T-helper 22 cell (primary cell): ENCODE measurements around the gene NACC2.
A peak's percentile ranks its signal among the peaks of the same experiment; 100 is the strongest.

Experiments
- DNase-seq: peaks from one replicate; pipeline ENCODE4 v3.0.0-alpha.2; 2020; ENCODE audit warnings: low read depth

Gene NACC2

DNA sequence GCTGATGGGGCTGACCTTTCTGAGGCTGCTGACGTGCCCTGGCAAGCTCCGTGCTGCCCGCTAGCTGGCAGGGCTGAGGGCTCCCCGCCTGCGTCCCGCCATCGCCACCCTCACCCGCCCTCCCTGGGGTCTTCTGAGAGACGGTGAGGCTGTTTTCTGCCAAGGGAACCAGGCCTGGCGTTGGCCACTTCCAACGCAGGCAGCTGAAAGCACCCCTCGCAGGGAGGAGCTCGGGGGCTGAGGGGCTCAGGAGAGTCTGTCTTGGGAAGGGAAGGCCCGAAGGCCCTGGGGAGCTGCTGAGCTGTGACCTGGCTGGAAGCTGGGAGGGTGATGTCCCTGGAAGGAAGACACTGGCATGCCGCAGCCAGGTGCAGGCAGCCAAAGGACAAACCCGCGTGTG lies 33.3 kb upstream of the NACC2 start:
- no peak for DNase-seq

DNA sequence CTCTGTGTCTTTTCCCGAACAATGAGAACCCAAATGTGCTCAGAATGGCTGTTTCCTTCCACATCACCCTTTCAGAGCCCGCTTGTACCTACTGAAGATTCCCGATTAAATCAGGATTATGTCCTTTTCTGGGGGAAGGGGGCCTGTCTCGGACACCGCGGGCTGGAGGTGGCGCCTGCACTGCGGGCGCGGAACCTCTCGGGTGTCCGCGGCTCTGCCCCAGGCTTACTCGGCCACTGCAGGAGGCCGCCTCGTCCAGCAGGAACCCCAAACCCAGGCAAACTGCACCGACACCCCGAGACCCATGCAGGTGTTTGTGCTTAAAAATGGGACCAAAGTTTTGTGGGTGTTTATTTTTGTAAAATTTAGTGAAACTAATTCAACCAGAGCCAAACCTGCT lies 32.2 kb upstream of the NACC2 start:
- no peak for DNase-seq

DNA sequence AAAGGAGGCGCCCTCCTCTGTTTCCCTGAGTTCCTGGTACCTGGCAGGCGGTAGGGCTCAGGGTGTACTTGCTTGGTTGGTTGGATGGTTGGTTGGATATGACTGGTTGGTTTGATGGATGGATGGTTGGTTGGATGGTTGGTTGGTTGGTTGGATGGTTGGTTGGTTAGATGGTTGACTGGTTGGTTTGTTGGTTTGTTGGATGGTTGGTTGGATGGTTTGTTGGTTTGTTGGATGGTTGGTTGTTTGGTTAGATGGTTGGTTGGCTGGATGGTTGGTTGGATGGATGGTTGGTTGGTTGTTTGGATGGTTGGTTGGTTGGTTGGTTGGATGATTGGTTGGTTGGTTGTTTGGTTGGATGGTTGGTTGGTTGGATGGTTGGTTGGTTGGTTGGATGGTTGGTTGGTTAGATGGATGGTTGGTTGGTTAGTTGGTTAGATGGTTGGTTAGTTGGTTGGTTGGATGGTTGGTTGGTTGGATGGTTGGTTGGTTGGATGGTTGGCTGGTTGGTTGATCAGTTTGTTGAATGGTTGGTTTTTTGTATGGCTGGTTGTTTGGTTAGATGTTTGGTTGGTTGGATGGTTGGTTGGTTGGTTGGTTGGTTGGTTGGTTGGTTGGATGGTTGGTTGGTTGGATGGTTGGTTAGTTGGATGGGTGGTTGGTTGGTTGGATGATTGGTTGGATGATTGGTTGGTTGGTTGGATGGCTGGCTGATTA lies 30.0 kb upstream of the NACC2 start:
- DNase-seq: no peak

DNA sequence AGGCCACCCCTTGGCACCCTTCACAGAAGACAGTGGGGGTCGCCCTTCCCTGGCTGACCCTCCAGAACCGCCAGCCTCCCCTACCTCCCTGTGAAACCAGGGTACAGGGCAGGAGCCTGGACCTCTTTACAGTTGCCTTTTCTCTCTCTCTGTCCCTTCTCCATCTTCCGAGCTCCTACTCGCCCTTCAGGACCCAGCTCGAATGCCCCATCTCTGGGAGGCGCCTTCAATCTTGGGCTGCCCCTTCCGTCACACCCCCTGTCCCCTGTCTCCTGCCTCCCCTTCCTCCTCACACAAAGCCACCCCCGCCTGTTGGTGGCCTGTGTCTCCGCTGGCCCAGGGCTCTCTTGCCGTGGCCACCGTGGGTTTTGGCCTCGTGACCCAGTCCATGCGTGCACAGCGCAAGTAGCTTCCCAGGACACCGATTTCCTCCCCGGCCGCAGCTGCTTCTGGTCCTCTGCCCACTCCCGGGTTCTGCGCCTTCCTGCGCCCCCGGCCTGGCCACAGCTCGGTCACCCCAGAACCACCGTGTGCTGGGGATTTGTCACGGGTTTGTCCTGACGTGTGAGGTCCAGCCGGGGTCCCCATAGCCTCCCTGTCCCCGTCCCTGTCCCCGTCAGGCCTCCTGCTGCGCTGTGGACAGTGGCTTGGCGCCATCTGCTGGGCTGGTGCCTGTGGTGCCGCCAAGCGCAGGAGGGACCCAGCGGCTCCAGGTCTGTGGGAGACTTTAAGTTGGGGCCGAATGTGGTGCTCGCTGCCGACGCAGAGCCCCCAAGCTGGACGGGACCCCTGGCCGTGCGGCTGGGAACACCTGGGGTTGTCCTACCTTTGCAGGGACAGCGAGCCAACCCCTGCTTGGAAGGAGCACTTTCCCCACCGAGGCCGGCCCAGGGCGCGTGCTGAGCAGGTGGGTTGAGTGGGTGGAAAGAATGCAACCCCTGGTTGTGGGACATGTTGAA lies 27.6 kb upstream of the NACC2 start:
- DNase-seq: peak; percentile 42

DNA sequence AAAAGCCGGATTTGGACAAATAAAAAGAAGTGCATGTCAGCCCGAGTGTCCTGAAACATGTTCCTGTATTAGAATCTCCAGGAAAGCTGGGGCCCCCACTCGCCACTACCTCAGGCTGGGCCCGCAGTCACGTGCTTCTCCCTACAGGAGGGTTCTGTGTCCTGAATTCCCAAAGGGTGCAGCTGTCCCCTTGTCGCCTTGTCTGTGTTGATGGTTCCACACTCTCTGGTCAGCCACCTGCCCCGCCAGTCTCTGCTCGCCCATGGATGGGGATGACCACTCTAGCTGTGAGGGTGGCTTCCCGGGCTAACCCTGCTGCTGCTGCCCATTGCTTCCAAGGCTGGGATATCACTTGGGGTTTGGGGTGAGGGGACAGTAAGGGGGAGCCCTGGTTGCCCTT lies 26.7 kb upstream of the NACC2 start:
- DNase-seq: no peak

DNA sequence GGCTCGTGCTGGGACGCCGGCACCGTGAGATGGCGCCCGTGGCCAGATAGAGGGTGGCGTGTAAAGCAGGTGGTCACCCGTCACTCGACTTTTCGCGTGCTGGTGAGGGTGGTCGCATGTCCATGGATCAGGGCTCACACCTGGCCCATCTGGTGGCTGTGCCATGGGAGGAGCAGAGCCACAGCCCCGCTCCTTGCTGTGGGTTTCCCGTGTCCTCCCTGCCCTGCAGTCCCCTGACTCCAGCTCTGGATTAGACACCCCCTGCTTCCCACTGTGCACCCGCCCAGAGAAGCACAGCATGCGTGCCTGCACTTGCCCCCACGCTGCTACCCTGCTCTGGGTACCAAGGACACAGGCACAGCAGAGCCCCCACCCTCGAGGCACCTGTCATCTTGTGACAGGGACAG lies 25.4 kb upstream of the NACC2 start:
- DNase-seq: no peak

DNA sequence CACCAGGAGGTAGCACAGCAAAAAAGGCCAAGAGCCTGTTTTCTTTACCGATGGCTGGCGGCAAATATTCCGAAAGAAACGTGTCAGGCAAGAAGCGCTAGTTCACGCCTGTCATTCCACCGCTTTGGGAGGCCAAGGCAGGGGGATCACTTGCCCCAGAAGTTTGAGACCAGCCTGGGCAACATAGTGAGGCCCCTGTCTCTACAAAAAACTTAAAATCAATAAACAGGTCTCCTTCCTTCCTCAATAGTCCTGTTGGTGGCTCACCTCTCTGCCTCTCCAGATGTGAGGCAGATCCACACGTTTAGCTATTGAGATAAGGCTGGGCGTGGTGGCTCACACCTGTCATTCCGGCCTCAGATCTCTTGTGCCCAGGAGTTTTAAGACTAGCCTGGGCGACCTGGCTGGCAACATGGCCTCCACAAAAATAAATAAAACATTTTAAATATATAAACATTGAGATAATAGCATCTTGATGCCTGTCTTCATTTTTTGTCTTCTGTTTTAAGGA lies 24.8 kb upstream of the NACC2 start:
- no peak for DNase-seq

DNA sequence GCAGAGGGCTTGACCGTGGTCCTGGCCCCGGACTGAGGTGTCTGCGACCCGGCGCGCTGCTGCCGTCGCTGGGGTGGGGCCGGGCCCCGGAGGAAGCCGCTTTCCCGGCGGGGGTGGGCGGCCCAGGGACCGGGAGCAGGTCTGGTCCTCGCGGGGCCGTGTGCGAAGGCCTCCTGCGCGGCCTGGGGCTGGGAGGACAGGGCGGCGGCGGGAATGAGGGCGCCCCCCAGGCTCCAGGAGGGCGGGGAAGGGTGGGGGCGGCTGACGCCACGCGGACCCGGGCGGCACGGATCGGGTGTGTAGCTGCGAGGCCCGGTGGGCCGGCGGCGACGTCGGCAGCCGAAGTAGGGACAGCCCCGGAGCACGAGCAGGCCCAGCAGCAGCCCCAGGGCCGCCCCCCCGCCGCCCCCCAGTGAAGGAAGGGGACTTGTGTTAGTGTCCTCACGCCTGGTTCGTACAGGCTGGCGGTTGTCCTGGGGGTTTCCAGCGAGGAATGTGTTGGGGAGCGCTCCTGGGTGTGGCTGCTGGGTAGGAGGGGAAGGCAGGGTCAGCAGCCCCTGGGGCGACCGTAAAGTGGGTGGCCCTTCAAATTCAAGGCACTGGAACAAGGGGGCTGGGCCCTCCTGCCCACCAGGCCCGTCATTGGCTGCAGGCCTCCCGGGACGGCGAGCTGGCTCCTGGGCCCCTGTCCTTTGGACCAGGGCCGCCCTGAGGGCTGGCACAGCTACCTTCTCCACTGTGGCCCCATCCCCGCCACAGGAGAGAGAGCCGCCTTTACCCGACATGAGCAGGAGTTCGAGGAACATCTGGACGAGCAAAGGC lies 24.2 kb upstream of the NACC2 start:
- no peak for DNase-seq

DNA sequence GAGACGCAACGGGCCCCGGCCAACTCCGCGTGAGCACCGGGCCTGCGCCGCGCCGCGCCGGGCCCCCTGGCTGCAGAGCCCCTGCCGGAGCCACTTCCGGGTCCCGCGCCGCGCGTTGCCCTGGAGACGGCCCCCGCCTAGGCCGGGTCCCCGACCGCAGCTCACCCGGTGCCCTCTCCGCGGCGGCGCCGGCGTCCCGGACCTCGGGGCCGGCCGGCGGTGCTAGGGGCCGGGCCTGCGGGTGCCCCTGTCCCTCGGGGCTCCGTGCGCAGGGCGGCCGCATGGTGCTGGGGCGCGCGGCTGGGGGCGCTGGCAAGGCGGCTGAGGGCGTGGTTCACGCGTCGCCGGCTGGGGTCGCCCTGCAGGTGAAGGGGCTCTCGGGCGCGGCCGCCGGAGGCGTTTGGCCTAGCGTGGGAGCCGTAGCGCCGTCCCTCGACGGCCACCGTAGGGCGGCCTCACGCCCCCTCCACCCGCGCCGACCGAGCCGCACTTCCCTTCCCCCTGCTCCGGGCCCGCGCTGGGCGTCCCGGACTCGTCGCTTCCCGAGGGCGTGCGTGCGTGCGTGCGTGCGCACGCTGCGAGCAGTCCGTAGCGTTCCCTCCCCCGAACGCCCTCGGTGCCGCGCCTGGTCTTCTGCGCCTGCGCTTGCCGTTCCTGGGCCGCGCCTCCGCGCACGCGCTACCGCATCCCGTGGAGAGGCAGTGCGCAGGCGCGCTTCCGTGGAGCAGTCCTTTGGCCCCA lies 23.4 kb upstream of the NACC2 start, which contains the start of gene TMEM250:
TSS of gene TMEM250 (minus strand) at position 556 of the 741 bp plus-strand sequence. CDS start 1,975 bp downstream, outside the sequence.
- DNase-seq: peak; percentile 91

DNA sequence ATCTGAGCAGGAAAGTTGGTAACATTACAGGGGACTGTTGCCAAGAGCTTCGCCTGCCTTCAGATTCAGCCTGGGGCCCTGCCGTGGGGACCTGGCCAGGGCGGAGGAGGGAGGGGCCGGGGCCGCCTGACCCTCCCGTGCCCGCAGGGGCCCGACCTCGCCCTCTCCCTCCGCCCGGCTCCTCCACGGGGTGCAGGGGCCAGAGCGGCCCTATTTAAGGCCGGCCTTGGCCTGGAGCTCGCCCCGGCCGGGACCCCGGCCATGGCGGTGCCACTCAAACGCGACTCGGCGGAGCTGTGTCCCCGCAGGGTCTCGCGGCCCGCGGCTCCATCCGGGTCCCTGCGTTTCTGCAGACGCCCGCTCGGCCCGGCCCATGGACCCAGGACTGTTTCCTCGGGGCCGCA lies 22.8 kb upstream of the NACC2 start:
- DNase-seq: no peak

DNA sequence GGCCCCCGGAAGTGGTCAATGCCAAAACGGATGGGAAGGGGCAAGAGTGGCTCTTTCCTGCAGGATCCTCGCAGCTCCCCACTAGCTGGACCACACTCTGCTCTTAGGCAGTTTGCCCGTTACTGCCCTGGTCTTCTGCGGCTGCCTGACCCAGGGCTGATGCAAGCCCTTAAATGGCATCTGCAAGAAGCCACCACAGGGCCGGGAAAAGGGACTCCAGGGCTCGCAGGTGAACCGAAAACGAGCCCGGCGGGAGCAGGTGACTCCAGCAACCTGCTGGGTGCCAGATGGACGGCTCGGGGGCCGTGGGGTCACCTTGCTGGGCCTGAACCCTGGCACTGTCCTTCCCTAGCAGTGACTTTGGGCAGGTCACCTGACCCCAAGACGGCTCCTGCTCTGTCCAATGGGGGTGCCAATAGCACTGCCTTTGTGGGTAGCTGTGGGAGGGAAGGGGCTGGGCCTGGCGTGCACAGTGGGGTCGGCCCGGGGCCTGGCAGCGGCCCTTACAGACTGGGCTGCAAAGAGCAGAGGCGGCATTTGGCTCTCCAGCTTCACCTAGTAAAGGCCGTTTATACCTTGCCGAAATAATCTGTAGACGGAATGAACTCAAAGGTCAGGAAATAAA lies 22.3 kb upstream of the NACC2 start:
- no peak for DNase-seq

DNA sequence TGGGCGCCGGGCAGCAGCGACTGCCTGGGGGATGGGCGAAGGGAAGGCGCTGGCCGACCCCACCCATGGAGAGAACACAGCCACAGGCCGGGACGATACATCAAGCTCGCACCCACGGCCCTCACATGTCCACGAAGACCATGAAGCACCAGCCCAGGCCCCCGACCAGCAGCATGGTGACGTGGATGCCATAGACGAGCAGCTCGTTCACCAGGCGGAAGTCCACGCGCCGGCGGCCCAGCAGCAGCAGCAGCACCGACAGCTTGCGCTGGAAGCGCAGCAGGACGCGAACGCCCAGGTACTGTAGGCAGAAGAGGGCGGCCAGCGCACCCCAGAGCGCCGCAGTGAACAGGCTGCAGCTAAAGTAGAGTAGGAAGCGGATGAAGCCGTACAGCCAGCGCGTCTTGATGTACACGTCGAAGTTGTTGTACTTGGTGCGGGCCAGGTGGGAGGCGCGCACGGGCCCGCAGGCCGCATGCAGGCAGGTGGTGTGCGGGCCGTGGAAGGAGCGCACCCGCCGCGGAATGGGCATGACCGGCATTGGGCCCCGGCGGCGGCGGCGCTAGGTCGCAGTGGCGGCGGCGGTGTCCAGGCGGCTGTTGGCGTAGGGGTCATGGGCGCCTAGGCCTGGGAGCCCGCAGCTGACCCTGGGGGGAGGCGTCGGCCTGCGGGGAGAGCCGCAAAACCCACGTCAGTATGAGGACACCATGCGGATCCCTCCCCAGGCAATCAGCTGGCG lies 21.4 kb upstream of the NACC2 start:
- DNase-seq: no peak

DNA sequence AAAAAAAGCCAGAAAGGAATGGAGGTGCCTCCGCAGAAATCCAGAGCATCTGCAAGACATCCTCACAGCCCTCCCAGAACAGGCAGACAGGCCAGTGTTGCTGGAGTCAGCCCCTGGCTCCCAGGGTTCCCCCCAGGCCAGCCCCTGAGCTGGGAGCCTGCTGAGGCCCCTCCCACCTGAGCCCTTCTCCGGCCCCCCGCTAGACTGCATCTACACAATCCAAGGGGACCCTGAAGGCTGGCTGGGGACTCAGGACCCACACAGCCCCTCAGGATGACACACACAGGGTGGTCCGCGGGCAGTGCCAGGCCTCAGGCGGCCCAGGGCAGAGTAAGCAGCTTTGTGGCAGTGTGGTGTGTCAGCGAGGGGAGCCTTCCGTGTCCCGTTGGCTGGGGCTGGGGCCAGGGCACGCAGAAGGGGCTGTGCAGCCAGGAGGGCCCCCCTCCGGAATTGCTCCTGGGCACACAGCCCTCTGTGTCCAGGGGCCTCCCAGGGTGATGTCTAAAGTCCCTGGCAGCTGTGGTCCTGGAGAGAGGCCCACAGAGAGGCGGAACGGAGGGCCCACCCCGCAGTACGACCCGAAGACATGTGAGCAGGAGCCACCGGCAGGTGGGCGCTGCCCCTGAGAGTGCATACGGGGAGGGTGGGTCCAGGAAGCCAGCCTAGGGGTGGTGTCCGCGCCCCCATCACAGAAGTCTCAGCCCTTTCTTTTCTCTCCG lies 20.7 kb upstream of the NACC2 start:
- DNase-seq: no peak

DNA sequence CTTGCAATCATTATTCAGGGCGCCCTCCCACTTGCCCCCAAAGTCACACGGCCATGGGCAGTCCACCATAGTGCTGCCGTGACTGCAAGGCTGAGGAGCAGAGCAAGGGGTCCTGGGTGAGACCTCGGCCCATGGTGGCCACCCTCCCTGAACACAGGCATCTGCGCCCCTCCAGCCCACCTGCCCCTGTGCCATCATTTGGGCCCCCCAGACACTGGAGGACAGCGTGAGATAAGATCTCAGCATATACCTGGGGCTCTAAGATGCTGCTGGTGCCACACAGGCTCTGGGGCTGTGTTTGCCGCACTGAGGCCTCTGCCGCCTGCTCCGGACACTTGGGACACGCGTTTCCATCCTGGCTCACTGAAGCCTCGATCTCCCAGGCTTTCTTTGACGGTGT lies 20.1 kb upstream of the NACC2 start:
- no peak for DNase-seq

DNA sequence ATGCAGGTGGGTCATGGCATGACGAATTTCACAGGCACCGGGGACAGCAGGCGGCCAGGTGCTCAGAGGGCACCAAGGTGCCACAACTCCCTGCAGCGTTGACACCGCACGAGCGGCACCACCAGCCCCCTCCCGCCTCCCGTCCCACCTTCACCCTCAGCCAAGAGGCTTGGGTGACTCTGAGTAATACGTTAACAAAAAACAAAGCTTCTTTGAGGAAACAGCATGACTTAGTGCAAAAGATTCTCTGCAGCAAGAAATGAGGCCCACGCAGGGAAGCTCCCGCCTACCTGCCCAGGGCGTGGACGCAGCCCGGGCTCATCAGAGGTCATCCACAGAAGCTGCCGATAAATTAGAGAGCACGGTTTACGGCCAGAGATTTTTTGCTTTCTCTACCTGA lies 19.5 kb upstream of the NACC2 start:
- DNase-seq: no peak

DNA sequence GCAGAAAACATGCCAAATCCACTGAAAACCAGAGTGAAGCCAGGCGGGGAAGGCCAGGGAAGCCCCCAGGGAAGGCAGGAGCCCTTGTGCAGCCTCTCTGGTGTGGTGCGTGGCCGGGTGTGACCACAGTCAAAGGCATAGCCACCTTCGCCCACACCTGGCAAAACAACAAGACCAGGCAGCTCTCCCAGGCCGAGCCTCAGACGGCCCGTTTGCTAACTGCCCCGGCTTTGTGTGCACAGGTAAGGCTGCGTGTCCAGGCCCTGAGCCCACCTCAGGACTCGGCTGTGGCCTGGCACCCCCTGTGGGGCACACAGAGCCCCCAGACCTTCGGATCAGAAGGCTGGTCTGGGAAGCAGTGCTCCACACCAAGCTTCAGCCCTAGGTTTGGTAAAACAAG lies 17.5 kb upstream of the NACC2 start:
- no peak for DNase-seq

DNA sequence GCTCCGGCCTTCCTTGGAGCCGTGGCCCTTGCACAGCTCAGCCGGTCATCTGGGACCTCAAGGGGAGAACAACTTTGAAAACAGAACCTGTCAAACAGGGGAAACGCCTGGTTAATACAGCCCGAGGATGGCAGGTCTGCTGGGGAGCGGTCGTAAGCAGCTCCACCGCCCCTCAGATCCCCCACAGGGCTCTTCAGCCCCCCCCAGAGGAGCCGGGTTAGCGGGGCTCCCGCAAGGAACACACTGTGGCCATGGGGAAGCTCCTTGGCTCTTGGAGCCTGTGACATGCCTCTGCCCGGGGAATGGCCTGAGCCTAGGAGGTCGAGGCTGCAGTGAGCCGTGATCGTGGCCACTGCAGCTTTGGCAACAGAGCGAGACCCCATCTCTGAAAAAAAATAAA lies 16.8 kb upstream of the NACC2 start:
- no peak for DNase-seq

DNA sequence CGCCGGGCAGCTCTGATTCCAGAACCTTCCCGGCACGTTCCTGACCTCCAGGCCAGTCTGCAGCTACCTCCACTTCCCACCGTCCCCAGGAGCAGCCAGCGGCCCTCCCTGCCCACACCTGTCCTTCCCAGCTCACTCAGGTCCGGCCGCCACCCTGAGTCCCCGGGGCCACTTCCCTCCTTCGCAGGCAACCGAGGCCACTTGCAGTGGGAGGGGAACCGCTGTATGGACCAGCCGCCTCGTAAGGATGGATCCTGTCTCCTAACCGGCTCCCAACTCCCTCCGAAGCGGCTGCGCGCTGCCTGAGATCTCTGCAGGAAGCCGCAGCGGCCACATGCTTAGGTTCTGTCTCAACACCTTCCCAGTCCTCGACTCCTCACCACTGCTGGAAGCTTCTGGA lies 16.1 kb upstream of the NACC2 start:
- DNase-seq: no peak
